ENCODE data around the gene NTM. TPM values are rescaled to one million over a fixed set of nuclear protein-coding genes. Genes with fewer than 3 reads are reported as not detected.

NTM gene
- total RNA-seq, 1 experiment from 2014 or later, result 8.6 TPM

GRCh38 chr11:131750692-131751091, 380.3 kb downstream of the NTM start:
- no TSS peak for BruUV-seq (replicated peaks)
- DNase-seq (ENCODE audit: low spot score), result no peak
- intact Hi-C loops (cut with micrococcal nuclease; ENCODE audit: unreplicated experiment), result no loop called here
- Histone ChIP-seq H3K9me3 (ENCODE audit: low read depth, low read length, poor library complexity, severe bottlenecking) (peaks cover 3% of the 10 kb centered on the region), H3K27ac (ENCODE audit: low read depth, low read length, poor library complexity, severe bottlenecking) (no peak overlapping the region), H3K27me3 (replicated peaks; ENCODE audit: insufficient read depth, low read depth, low read length, poor library complexity) (no peaks in the 10 kb centered on the region), H3K4me1 (ENCODE audit: insufficient read depth, low read length, poor library complexity, severe bottlenecking) (peaks cover 25% of the 10 kb centered on the region), H3K4me3 (ENCODE audit: low read depth, low read length, poor library complexity, severe bottlenecking) (no peak overlapping the region), H3K36me3 (ENCODE audit: insufficient read depth, low read length, poor library complexity, severe bottlenecking) (no peaks in the 10 kb centered on the region)
- no peak for TF ChIP-seq CTCF (conservative IDR thresholded peaks at IDR 0.05; ENCODE audit: low read depth, low read length)
- no peak for TF ChIP-seq EZH2 (IDR thresholded peaks at IDR 0.05; ENCODE audit: borderline replicate concordance, low read depth, low read length, poor library complexity, severe bottlenecking)
- ChIA-PET CTCF (no interaction called here), POLR2A (ENCODE audit: low non-redundant PET) (no interaction called here)

GRCh38 chr11:131754671-131755070, 384.3 kb downstream of the NTM start:
- ChIA-PET POLR2A (ENCODE audit: low non-redundant PET) (no interaction called here), CTCF (no interaction called here)
- H3K36me3 ChIP-seq (ENCODE audit: insufficient read depth, low read length, poor library complexity, severe bottlenecking), result no peaks in the 10 kb centered on the region
- H3K4me3 ChIP-seq (ENCODE audit: low read depth, low read length, poor library complexity, severe bottlenecking), result no peak overlapping the region
- intact Hi-C loops (cut with micrococcal nuclease; ENCODE audit: unreplicated experiment), result no loop called here
- no peak for DNase-seq (ENCODE audit: low spot score)
- no TSS peak for BruUV-seq (replicated peaks)
- no peak overlapping the region for H3K27ac ChIP-seq (ENCODE audit: low read depth, low read length, poor library complexity, severe bottlenecking)
- no peaks in the 10 kb centered on the region for H3K27me3 ChIP-seq (replicated peaks; ENCODE audit: insufficient read depth, low read depth, low read length, poor library complexity)
- H3K9me3 ChIP-seq (ENCODE audit: low read depth, low read length, poor library complexity, severe bottlenecking), result peaks cover 3% of the 10 kb centered on the region
- H3K4me1 ChIP-seq (ENCODE audit: insufficient read depth, low read length, poor library complexity, severe bottlenecking), result peaks cover 6% of the 10 kb centered on the region
- no peak for TF ChIP-seq CTCF (conservative IDR thresholded peaks at IDR 0.05; ENCODE audit: low read depth, low read length)
- no peak for TF ChIP-seq EZH2 (IDR thresholded peaks at IDR 0.05; ENCODE audit: borderline replicate concordance, low read depth, low read length, poor library complexity, severe bottlenecking)

- no TSS peak for BruUV-seq (replicated peaks)
- ChIA-PET CTCF (no interaction called here), POLR2A (ENCODE audit: low non-redundant PET) (no interaction called here)
- Histone ChIP-seq H3K36me3 (ENCODE audit: insufficient read depth, low read length, poor library complexity, severe bottlenecking) (no peaks in the 10 kb centered on the region), H3K27ac (ENCODE audit: low read depth, low read length, poor library complexity, severe bottlenecking) (no peak overlapping the region), H3K27me3 (replicated peaks; ENCODE audit: insufficient read depth, low read depth, low read length, poor library complexity) (no peaks in the 10 kb centered on the region), H3K4me1 (ENCODE audit: insufficient read depth, low read length, poor library complexity, severe bottlenecking) (peaks cover 12% of the 10 kb centered on the region), H3K4me3 (ENCODE audit: low read depth, low read length, poor library complexity, severe bottlenecking) (no peak overlapping the region), H3K9me3 (ENCODE audit: low read depth, low read length, poor library complexity, severe bottlenecking) (peaks cover 3% of the 10 kb centered on the region)
- DNase-seq (ENCODE audit: low spot score), result no peak
- intact Hi-C loops (cut with micrococcal nuclease; ENCODE audit: unreplicated experiment), result no loop called here
- TF ChIP-seq EZH2 (IDR thresholded peaks at IDR 0.05; ENCODE audit: borderline replicate concordance, low read depth, low read length, poor library complexity, severe bottlenecking) (no peak), CTCF (conservative IDR thresholded peaks at IDR 0.05; ENCODE audit: low read depth, low read length) (no peak)
These were observed 386.2 kb downstream of the NTM start for GRCh38 chr11:131756479-131757110.
